ENCODE measurements around the gene GPHN.

- no peak for TF ChIP-seq CTCF (IDR thresholded peaks at IDR 0.05)
- TF ChIP-seq POLR2A (IDR thresholded peaks at IDR 0.05), result no peak
Measured at GRCh38 chr14:66459603-66460002, 48.3 kb upstream of the GPHN start.

Data from heart left ventricle (tissue), 13 donors.